ENCODE results near the gene MAPK12.

MAPK12 gene

DNA sequence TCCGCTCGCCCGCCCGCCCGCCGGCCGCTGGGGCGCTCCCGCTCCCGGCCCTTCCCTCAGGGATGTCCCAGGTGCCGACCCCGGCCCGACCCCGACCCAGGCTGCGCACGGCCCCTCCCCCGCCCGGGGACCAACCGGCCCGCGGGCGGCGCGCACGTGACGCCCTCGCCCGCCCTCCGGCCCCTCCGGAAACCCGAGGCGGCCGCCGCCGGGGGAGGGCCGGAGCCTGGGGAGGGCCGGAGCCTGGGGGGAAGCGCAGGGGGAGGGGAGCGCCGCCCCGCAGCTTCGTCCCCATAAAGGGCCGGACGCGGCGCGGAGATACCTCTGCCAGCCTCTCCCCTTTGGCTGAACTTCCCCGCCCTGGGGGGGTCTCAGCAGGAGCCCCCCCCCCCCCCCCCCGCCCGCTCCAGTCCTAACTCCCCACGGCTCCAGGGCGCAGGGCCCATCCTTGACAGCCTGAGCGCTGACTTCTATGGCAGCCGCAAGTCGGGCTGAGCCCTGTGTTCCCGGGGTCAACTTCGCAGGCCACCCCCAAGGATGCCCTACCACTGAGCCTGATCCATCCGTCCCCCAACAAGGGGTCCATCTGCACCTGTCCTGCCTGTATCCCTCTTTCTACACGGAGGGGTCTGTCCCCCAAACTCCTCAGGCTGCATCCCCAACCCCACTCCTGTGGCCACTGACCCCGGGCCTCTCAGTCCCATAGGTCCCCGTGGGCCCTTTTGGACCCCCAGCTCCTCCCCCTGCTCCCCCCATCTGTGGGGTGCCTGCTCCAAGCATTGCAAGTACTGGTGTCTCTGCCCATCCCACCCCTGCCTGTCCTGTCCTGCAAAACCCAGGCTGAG lies at the start of gene MAPK12:
Gene MAPK12 (minus strand): TSS at position 69 of the 845 bp plus-strand sequence. CDS start 174 bp downstream, outside the sequence.
- TF ChIP-seq CTCF (IDR thresholded peaks at IDR 0.05; ENCODE audit: low read length, missing control alignments): no peak
- peak within 1 kb of the TSS; percentile 68 for H3K4me3 ChIP-seq (replicated peaks; ENCODE audit: low read depth, low read length)
- peak; percentile 28 for DNase-seq (ENCODE audit: low read depth)

DNA sequence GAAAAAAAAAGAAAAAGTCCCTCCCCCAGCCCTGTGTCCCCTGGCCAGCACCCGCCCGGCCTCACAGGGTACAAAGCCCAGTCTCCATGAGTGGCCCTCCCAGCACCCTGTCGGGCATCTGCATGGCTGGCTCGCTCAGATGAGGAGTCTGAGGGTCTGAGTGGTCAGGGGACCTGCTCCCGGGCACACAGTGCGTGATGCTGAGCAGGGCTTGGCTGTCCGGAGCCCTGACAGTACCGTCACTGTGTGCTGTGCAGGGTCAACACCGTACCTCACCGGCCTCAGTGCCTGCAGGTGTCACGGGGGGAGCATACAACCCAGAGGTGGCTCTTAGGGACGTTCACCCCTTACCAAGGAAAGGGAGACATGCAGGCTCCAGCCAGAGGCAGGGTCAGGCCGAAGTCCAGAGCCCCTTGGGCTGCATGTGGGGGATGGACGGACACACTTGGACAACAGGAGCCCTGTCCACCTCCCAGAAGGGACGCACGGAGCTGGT lies 49.5 kb upstream of the MAPK12 start:
- H3K4me3 ChIP-seq (replicated peaks; ENCODE audit: low read depth, low read length): no peak overlapping the region
- TF ChIP-seq CTCF (IDR thresholded peaks at IDR 0.05; ENCODE audit: low read length, missing control alignments): no peak
- no peak for DNase-seq (ENCODE audit: low read depth)

- H3K4me3 ChIP-seq (replicated peaks; ENCODE audit: low read depth, low read length): no peak overlapping the region
- no peak for DNase-seq (ENCODE audit: low read depth)
- no peak for TF ChIP-seq CTCF (IDR thresholded peaks at IDR 0.05; ENCODE audit: low read length, missing control alignments)
Measured at GRCh38 chr22:50310031-50310722, 48.7 kb upstream of the MAPK12 start.

DNA sequence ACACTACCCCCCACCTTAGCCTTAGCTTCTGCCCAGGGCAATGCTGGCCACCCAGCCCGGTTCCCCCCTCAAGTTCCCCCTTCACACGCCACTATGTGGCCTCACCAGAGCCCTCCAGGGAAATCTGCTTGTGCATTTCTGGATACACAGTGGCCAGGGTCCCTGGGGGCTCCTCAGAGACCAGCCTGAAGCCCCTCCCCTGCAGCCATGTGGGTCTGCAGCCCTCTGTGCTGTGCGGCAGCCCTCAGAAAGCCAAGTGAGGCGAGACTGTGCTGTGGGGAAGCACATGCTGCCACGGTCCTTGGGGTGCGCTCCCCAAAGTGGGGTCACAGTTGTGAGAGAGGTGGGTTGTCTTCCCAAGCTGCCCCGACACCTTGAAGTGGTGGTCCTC lies 48.1 kb upstream of the MAPK12 start:
- no peak for DNase-seq (ENCODE audit: low read depth)
- no peak for TF ChIP-seq CTCF (IDR thresholded peaks at IDR 0.05; ENCODE audit: low read length, missing control alignments)
- H3K4me3 ChIP-seq (replicated peaks; ENCODE audit: low read depth, low read length): no peak overlapping the region

- H3K4me3 ChIP-seq (replicated peaks; ENCODE audit: low read depth, low read length): no peak overlapping the region
- TF ChIP-seq CTCF (IDR thresholded peaks at IDR 0.05; ENCODE audit: low read length, missing control alignments): no peak
- DNase-seq (ENCODE audit: low read depth): no peak
Measured at GRCh38 chr22:50308986-50309600, 47.6 kb upstream of the MAPK12 start.

DNA sequence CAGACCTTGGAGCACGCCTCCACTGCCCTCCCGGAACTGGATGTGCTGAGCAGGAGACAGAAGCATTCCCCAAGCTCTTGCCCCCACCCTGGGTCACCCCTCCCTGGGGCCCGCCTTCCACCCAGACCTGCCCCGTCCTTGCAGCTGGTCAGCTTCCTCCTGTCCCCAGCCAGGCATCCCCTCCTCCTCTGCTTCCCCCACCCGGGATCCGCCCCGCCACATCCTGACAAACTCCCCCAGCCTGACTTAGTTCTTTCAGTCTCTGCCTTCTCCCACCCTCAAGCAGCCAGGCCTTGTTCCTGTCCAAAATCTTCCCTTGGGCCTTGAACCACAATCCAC lies 47.1 kb upstream of the MAPK12 start:
- DNase-seq (ENCODE audit: low read depth): peak; percentile 88
- H3K4me3 ChIP-seq (replicated peaks; ENCODE audit: low read depth, low read length): no peak overlapping the region
- TF ChIP-seq CTCF (IDR thresholded peaks at IDR 0.05; ENCODE audit: low read length, missing control alignments): no peak
